Hematopoietic multipotent progenitor cell treated with erythropoietin and hydrocortisone succinate and interleukin-3 and kit ligand, for 8 days (in vitro differentiated cells): ENCODE results near the gene DXO.
A peak's percentile ranks its signal among the peaks of the same experiment; 100 is the strongest.
"Not testable (repeated sequence)": the region's sequence is repeated elsewhere in the genome, so short reads cannot be mapped to it uniquely, and the experiment has no call there.

Source experiments
- DNase-seq: peaks from one replicate; pipeline ENCODE4 v3.0.0-alpha.2; 2015

DXO gene

DNA sequence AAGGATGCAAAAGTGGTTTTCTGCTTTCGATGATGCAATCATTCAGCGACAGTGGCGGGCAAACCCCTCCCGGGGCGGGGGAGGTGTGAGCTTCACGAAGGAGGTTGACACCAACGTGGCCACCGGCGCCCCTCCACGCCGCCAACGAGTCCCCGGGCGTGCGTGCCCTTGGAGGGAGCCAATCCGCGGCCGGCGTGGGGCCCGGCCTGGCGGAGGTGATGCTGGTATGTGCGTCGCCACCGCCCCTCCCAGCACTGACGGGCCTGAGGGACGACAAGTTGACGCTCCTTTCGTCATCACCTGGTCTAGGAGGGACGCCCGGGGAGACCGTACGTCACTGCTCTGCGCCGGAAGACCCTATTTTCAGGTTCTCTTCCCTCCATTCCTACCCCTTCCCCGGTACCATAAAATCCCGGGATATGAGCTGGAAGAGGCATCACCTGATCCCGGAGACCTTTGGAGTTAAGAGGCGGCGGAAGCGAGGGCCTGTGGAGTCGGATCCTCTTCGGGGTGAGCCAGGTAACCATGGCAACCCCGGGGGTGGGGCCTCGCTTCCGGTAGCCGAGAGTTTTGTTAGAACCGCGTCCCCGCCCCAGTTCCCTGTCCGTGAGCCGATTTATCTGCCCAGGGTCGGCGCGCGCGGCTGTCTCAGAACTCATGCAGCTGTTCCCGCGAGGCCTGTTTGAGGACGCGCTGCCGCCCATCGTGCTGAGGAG, at the start of gene DXO:
TSS of gene DXO (minus strand) at position 146 of the 716 bp plus-strand sequence. CDS start 463 bp downstream, outside the sequence.
- DNase-seq, result peak; percentile 98

DNA sequence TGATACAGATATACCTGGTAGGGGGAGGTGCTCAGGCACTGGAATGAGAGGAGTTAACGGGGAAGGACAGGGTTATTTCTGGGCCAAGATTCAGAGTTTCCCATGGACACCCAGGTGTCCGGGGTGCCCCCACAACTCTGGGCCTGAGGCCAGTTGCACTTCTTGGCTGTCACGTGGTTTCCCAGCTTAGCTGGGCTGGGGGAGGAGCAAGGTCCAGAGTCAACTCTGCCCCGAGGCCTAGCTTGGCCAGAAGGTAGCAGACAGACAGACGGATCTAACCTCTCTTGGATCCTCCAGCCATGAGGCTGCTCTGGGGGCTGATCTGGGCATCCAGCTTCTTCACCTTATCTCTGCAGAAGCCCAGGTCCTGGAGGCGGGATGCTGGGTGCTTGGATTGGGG, 42.6 kb upstream of the DXO start, which contains the start of gene C4B:
TSS of gene C4B (plus strand) at position 249 of the 400 bp plus-strand sequence. CDS start at position 300, 51 bp downstream.
- DNase-seq, result not testable (repeated sequence)

DNA sequence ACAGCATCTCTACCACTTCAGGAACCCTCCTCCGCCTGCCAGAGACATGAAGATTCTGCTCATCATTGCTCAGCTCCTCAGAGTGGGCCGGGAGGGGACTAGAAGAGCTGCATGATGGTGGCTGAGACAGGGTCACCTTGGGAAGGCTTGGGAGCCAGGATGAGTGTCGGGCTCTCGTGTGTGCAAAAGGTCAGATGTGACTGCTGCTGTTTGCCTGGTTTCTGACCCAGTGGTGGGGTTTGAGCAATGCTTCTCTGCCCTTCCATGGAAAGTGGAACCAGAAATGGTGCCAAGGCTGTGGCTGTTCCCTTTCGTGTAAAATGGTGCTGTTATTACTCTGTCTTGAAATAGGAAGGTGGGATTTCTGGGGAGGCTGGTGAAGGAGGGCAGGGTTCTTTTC, 41.8 kb upstream of the DXO start:
- DNase-seq, result not testable (repeated sequence)

DNA sequence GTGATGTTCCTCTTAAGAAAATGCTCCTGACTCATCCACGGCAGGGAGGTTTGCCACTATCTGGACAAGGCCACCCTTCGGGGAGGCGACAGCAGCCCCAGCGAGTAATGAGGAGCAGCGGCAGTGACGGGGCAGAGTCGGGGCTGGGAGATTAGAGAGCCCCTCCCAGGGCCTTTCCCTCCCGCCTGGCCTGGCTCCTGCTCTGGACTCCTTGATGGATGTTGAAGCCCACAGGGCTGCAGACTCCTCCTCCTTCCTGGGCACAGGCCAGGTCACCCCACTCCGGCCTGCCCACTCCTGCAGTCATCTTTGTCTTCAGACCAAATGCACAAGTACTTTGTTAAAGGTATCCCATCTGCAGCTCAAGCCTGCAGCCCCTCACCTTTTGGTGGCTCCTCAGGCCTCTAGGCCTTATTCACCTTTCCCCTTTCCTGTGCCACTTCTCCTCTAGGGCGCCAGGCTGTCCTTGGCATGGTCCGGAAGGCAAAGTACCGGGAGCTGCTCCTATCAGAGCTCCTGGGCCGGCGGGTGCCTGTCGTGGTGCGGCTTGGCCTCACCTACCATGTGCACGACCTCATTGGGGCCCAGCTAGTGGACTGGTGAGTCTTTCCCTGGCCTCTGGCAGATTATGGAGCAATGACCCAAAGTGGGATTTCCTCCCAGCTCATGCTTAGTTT, 41.1 kb upstream of the DXO start:
- DNase-seq, result not testable (repeated sequence)

DNA sequence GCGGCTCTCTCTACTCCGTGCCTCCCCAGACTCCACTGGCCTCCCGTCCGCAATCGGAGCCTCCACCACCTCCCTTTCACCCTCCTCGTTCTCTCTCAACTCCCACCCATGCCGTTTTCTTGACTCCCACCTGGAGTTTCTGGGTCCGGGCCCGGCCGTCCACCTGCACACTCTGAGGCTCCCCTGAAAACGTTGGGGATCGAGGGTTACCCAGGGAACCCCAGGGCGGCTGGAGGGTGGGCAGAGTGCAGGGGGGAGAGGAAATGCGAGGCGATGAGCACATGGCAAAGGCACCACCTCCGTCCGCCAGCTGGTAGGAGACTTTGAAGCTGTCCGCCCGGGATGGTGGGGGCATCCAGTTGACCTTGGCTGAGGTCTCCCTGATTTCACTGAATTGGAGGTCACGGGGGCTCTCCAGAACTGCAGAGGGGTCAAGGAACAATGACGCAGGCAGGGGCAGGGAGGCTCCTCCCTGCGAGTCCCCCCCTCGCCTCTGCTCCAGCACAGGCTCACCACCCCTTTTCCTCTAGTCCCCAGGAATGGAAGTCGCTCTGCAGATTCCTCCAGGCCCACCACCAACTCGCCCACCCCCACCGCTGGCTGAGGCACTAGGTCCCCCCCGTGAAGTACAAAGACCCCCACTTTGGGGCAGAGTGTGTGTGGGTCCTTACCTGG, 39.1 kb upstream of the DXO start:
- not testable (repeated sequence) for DNase-seq

DNA sequence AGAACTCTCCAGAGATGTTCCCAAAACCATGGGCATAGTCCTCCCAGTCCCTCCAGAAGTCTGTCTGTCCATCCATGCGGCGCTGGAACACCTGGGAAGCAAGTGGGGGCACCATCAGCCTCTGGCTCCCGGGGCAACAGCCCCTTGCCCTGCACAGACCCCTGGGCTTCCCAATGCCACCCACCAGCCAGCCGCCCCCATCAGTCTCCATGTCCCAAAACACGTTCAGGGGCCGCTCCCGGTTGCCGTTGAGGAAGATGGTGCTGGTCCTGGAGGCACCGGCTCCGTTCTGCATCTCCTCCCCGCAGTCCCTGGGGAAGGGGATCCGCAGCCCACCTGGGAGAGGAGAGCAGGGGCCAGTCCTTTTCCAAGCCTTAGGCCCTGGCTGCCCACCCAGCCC, 37.6 kb upstream of the DXO start:
- not testable (repeated sequence) for DNase-seq

DNA sequence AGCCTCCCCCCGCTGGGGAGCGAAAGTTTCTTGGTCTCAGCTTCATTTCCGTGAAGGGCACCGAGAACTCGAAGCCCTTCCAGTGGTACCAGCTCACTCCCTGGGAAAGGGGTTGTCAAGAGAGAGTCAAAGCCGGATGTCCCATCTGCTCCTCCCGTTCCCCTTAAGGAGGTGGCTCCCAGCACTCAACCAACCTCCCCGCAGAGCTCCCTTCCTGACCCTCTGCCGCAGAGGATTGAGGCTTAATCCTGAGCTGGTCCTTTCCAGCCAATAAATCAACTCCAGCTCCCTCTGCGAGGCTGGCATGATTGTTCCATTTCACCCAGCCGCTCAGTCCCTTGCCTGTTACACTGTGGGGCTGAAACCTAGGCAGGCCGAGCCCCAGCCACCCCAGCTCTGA, 36.7 kb upstream of the DXO start:
- not testable (repeated sequence) for DNase-seq

DNA sequence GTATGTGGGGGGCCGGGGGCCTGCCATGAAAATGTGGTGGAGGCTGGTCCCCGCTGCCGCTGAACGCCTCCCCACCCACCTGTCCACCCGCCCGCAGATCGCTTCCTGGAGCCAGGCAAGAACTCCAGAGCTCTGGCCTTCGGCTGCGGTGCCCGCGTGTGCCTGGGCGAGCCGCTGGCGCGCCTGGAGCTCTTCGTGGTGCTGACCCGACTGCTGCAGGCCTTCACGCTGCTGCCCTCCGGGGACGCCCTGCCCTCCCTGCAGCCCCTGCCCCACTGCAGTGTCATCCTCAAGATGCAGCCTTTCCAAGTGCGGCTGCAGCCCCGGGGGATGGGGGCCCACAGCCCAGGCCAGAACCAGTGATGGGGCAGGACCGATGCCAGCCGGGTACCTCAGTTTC, 36.1 kb upstream of the DXO start:
- DNase-seq, result not testable (repeated sequence)

DNA sequence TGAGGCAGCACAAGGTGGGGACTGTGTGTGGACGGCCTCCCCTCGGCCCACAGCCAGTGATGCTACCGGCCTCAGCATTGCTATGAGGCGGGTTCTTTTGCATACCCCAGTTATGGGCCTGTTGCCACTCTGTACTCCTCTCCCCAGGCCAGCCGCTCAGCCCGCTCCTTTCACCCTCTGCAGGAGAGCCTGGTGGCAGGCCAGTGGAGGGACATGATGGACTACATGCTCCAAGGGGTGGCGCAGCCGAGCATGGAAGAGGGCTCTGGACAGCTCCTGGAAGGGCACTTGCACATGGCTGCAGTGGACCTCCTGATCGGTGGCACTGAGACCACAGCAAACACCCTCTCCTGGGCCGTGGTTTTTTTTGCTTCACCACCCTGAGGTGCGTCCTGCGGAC, 35.1 kb upstream of the DXO start:
- not testable (repeated sequence) for DNase-seq

DNA sequence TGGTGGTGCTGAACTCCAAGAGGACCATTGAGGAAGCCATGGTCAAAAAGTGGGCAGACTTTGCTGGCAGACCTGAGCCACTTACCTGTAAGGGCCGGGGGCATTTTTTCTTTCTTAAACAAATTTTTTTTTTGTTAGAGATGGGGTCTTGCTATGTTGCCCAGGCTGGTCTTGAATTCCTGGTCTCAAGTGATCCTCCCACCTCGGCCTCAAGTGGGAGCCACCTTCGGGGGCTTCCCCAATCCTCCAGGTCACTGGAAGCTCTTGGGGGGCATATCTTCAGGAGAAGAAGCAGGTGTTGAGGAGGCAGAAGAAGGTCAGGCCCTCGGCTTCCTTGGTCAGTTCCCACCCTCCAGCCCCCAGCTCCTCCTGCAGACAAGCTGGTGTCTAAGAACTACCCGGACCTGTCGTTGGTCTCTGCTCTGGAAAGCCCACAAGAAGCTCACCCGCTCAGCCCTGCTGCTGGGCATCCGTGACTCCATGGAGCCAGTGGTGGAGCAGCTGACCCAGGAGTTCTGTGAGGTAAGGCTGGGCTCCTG, 34.1 kb upstream of the DXO start:
- DNase-seq, result not testable (repeated sequence)

DNA sequence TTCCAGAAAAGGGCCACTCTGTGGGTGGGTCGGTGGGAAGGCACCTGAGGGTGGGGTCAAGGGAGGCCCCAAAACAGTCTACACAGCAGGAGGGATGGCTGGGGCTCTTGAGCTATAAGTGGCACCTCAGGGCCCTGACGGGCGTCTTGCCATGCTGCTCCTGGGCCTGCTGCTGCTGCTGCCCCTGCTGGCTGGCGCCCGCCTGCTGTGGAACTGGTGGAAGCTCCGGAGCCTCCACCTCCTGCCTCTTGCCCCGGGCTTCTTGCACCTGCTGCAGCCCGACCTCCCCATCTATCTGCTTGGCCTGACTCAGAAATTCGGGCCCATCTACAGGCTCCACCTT, 33.6 kb upstream of the DXO start:
- not testable (repeated sequence) for DNase-seq

DNA sequence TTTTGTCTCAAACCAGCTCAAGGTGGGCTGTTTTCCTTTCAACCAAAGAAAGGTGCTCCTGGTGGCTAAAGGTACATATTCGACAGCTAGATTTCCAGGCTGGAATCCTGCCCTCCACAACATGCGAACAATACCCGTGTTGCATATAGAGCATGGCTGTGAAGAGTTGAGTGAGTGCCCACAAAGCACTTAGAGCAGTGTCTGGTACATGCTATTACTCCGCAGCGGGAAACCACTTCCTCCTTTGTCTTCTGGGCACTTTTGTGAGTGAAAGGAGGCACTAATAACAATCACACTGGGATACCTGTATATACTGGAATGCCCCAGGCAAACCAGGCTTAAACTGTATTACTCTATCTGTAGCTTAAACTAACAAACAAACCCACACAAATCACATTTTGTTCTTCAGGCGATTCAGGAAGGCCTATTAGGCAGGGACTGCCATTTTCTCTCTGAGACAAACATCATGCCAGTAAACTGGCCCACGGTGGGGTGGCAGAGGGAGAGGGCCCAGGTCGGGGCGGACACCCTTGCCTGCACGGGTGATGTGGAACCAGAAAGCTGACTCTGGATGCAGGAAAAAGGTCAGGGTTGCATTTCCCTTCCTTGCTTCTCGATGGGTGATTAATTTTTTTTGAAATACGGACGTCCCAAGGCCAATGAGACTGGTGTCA, 33.1 kb upstream of the DXO start:
- not testable (repeated sequence) for DNase-seq

DNA sequence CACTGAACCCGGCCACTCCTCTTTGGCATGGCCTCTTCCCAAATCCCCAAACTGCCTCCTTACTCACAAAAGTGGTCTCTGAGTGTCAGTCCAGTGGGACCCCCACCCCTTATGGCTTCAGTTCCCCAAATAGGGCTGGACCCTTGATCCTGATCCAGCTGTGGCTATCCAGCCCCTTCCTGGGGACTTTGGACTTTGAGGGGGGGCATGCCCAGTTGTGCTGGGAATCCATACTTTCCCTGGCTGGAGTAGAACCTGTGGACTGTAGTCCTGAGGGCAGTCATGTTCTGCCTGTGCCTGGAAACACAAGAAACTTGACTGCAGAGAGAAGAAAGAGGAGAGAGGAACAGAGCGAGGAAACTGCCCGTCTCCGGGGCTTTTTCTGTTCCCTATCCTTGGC, 32.5 kb upstream of the DXO start:
- not testable (repeated sequence) for DNase-seq

DNA sequence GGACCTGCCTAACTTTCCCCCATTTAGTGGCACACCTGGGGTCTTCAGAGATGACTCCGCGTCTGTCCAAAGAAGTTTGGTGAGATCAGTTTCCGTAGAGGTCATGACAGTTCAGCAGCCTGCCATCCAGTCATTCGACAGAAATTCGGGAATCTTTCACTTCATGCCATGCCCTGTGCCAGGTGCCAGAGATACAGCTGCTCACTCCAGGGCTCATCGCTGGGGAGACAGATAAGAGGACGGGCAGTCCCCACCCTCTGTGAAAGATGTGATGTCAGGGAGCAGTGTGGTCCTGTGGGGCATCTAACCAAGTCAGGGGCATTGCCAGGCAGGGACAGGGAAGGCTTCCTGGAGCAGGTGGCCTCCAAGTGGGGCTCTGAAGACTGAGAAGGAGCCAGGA, 31.4 kb upstream of the DXO start:
- DNase-seq, result not testable (repeated sequence)

DNA sequence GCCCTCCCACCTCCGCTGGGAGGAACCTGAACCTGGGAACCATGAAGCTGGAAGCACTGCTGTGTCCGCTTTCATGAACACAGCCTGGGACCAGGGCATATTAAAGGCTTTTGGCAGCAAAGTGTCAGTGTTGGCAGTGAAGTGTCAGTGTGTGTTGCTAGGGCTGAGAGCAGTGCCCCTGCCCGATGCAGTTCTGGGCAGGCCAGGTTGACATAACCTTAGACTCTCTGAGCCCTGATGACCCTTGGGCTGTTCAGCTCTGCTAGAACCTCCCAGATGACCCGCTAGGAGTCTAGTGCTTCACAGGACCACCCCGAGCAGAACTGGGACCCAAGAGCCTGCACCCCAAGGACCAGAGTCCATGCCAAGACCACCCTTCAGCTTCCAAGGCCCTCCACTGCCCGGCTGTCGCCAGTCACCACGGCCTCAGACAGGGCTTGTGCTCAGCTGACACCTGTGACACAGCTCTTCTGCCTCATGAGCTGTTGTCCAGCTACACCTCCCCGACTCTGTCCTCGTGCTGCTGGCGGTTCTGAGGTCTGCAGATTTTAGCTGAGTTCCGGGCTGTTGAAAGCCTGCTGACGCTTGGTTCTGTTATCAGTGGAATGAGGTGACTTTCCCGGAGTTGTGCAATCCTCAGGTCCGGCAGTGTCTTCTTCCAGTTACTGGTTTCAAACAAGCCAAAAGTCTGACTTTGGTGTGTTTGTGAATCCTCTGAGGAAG, 30.8 kb upstream of the DXO start:
- not testable (repeated sequence) for DNase-seq

DNA sequence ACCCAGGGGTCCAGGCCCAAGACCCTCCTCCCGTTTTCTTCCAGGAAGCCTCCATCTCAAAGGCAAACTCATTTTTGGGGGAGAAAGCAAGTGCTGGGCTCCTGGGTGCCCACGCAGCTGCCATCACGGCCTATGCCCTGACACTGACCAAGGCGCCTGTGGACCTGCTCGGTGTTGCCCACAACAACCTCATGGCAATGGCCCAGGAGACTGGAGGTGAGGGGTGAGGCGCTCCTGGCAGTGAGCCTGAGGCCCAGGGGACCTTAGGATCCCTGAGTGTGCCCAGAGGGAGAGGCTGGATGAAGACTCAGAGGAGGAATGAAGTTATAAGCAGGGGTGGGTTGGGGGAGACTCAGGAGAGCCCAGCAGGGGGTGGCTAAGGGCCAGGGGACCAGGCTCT, 24.4 kb upstream of the DXO start:
- not testable (repeated sequence) for DNase-seq

DNA sequence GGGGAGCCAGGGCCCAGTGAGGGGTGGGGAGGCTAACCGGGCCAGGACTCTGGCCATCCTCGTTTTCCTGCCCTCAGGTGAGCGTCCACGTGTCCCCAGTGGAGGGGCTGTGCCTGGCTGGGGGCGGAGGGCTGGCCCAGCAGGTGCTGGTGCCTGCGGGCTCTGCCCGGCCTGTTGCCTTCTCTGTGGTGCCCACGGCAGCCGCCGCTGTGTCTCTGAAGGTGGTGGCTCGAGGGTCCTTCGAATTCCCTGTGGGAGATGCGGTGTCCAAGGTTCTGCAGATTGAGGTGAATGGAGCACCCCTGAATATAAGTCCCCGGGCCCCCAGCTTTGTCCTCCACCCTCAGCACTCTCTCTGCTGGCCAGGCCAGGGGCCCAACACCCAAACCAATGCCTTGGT, 22.5 kb upstream of the DXO start:
- not testable (repeated sequence) for DNase-seq

DNA sequence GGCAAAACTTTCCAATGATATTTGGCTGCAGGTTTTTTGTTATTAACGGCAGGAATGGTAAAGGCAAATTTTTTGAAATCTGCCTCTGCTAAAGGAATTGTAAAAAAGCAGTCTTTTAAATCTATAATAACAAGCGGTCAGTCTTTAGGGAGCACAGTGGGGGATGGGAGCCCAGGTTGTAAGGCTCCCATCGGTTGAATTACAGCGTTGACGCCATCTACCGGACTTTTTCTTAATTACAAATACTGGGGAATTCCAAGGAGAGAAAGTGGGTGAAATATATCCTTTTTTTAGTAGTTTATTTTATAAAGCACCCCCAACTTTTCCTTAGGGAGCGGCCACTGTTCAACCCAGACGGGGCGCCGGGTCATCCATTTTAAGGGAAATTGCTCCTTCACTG, 17.4 kb upstream of the DXO start:
- DNase-seq, result not testable (repeated sequence)

DNA sequence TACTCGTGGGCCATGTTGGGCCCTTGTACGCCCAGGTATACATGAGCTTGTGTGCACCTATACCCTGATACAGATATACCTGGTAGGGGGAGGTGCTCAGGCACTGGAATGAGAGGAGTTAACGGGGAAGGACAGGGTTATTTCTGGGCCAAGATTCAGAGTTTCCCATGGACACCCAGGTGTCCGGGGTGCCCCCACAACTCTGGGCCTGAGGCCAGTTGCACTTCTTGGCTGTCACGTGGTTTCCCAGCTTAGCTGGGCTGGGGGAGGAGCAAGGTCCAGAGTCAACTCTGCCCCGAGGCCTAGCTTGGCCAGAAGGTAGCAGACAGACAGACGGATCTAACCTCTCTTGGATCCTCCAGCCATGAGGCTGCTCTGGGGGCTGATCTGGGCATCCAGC, 9.8 kb upstream of the DXO start, which contains the start of gene C4A:
TSS of gene C4A (plus strand) at position 314 of the 400 bp plus-strand sequence. CDS start at position 365, 51 bp downstream.
- not testable (repeated sequence) for DNase-seq

DNA sequence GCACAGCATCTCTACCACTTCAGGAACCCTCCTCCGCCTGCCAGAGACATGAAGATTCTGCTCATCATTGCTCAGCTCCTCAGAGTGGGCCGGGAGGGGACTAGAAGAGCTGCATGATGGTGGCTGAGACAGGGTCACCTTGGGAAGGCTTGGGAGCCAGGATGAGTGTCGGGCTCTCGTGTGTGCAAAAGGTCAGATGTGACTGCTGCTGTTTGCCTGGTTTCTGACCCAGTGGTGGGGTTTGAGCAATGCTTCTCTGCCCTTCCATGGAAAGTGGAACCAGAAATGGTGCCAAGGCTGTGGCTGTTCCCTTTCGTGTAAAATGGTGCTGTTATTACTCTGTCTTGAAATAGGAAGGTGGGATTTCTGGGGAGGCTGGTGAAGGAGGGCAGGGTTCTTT, 9.1 kb upstream of the DXO start:
- DNase-seq, result not testable (repeated sequence)

DNA sequence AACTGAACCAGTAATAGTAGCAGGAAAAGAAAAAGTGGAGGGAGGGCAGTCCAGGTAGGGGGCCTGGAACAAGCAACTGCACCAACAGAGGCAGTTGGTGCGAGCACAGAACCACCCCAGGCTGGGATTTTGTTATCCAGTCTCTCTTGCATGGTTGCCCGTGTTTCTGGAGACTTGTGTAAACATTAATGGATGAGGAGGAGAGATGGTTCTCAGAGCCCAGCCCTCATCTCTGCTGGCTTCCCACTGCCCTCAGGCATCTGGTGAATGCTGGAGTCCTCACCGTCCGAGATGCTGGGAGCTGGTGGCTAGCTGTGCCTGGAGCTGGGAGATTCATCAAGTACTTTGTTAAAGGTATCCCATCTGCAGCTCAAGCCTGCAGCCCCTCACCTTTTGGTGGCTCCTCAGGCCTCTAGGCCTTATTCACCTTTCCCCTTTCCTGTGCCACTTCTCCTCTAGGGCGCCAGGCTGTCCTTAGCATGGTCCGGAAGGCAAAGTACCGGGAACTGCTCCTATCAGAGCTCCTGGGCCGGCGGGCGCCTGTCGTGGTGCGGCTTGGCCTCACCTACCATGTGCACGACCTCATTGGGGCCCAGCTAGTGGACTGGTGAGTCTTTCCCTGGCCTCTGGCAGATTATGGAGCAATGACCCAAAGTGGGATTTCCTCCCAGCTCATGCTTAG, 8.4 kb upstream of the DXO start:
- not testable (repeated sequence) for DNase-seq
